ENCODE results near the gene MAGI3. TPM values are rescaled to one million over a fixed set of nuclear protein-coding genes. Genes with fewer than 3 reads are reported as not detected.
"Not testable (repeated sequence)": the region's sequence is repeated elsewhere in the genome, so short reads cannot be mapped to it uniquely, and the experiment has no call there.

Gene MAGI3
- polyA plus RNA-seq, 1 donor from 2014 or later, result 10.8 TPM

GRCh38 chr1:113567427-113567826 lies 177.1 kb downstream of the MAGI3 start:
- H3K9me2 ChIP-seq (ENCODE audit: insufficient read depth, low read length), result no peaks in the 10 kb centered on the region
- no peaks in the 10 kb centered on the region for H3K36me3 ChIP-seq (ENCODE audit: insufficient read depth, low read length)
- TF ChIP-seq CTCF (IDR thresholded peaks at IDR 0.05; ENCODE audit: poor library complexity, severe bottlenecking), result no peak
- no peak for TF ChIP-seq MXI1 (conservative IDR thresholded peaks at IDR 0.05; ENCODE audit: poor library complexity, severe bottlenecking)
- no peak for TF ChIP-seq EZH2 (IDR thresholded peaks at IDR 0.05; ENCODE audit: borderline replicate concordance, insufficient read depth, low read length, poor library complexity, severe bottlenecking)
- TF ChIP-seq POLR2AphosphoS5 (IDR thresholded peaks at IDR 0.05), result no peak
- TF ChIP-seq EP300 (conservative IDR thresholded peaks at IDR 0.05; ENCODE audit: poor library complexity, severe bottlenecking), result no peak
- TF ChIP-seq REST (IDR thresholded peaks at IDR 0.05; ENCODE audit: borderline replicate concordance), result no peak
- TF ChIP-seq TAF1 (IDR thresholded peaks at IDR 0.05; ENCODE audit: low read depth), result no peak
- no peak for TF ChIP-seq SMC3 (conservative IDR thresholded peaks at IDR 0.05; ENCODE audit: poor library complexity)
- no peak for TF ChIP-seq RAD21 (conservative IDR thresholded peaks at IDR 0.05)
- no peaks in the 10 kb centered on the region for H3F3A ChIP-seq (ENCODE audit: insufficient read depth, low read length, poor library complexity, severe bottlenecking)
- no peaks in the 10 kb centered on the region for H3K79me2 ChIP-seq (replicated peaks; ENCODE audit: insufficient read depth, low read length)
- H2AFZ ChIP-seq (ENCODE audit: low read depth, low read length), result no peak overlapping the region
- H4K20me1 ChIP-seq (ENCODE audit: insufficient read depth), result no peaks in the 10 kb centered on the region
- H3K9ac ChIP-seq (ENCODE audit: low read length), result no peak overlapping the region
- H3K27ac ChIP-seq (ENCODE audit: low read length), result no peak overlapping the region
- H3K4me2 ChIP-seq (ENCODE audit: low read length), result no peak overlapping the region
- no peaks in the 10 kb centered on the region for H3K27me3 ChIP-seq (ENCODE audit: insufficient read depth, low read depth, low read length)
- no peak overlapping the region for H3K4me3 ChIP-seq (ENCODE audit: low read length)
- no peaks in the 10 kb centered on the region for H3K9me3 ChIP-seq (ENCODE audit: low read length)

- H3K27ac ChIP-seq (ENCODE audit: low read length); H3K9me2 ChIP-seq (ENCODE audit: insufficient read depth, low read length); H3K9ac ChIP-seq (ENCODE audit: low read length); H3F3A ChIP-seq (ENCODE audit: insufficient read depth, low read length, poor library complexity, severe bottlenecking); H3K4me3 ChIP-seq (ENCODE audit: low read length); H3K9me3 ChIP-seq (ENCODE audit: low read length); H3K36me3 ChIP-seq (ENCODE audit: insufficient read depth, low read length); H3K79me2 ChIP-seq (replicated peaks; ENCODE audit: insufficient read depth, low read length); H3K27me3 ChIP-seq (ENCODE audit: insufficient read depth, low read depth, low read length); H4K20me1 ChIP-seq (ENCODE audit: insufficient read depth); H2AFZ ChIP-seq (ENCODE audit: low read depth, low read length); H3K4me2 ChIP-seq (ENCODE audit: low read length): not testable (repeated sequence)
Measured at GRCh38 chr1:113575744-113576260, 185.5 kb downstream of the MAGI3 start.

GRCh38 chr1:113576271-113576670 lies 186.0 kb downstream of the MAGI3 start:
- H3K27ac ChIP-seq (ENCODE audit: low read length), result no peak overlapping the region
- TF ChIP-seq EP300 (conservative IDR thresholded peaks at IDR 0.05; ENCODE audit: poor library complexity, severe bottlenecking) (no peak), SMC3 (conservative IDR thresholded peaks at IDR 0.05; ENCODE audit: poor library complexity) (no peak)
- H3K9me3 ChIP-seq (ENCODE audit: low read length), result no peaks in the 10 kb centered on the region
- H3K4me2 ChIP-seq (ENCODE audit: low read length), result no peak overlapping the region
- no peaks in the 10 kb centered on the region for H3F3A ChIP-seq (ENCODE audit: insufficient read depth, low read length, poor library complexity, severe bottlenecking)
- H3K9ac ChIP-seq (ENCODE audit: low read length), result no peak overlapping the region
- no peaks in the 10 kb centered on the region for H3K9me2 ChIP-seq (ENCODE audit: insufficient read depth, low read length)
- no peaks in the 10 kb centered on the region for H3K36me3 ChIP-seq (ENCODE audit: insufficient read depth, low read length)
- no peaks in the 10 kb centered on the region for H3K27me3 ChIP-seq (ENCODE audit: insufficient read depth, low read depth, low read length)
- H2AFZ ChIP-seq (ENCODE audit: low read depth, low read length), result no peak overlapping the region
- no peaks in the 10 kb centered on the region for H4K20me1 ChIP-seq (ENCODE audit: insufficient read depth)
- H3K79me2 ChIP-seq (replicated peaks; ENCODE audit: insufficient read depth, low read length), result no peaks in the 10 kb centered on the region
- no peak overlapping the region for H3K4me3 ChIP-seq (ENCODE audit: low read length)

Measured in neural cell (in vitro differentiated cells).